CD4-positive, alpha-beta T cell (primary cell): Measurements from ENCODE around the gene SLC2A4. TPM values are rescaled to one million over a fixed set of nuclear protein-coding genes. Genes with fewer than 3 reads are reported as not detected.

Experiments used
- ATAC-seq: fragments of 200-7000 bp; cut with Tn5 transposase; one replicate; pipeline ENCODE4 v1.10.0; 2022; ENCODE audit warnings: mild to moderate bottlenecking; ENCODE audit not compliant: poor library complexity
- CTCF ChIA-PET: fragments of 350-600 bp; sonication (Branson Sonifier 250); formaldehyde crosslinking; loops from one replicate; lab custom pipeline; 2021; ENCODE audit warnings: antibody characterized with exemption, inconsistent platforms; lab: Charles Lee
- POLR2A ChIA-PET: fragments of 350-600 bp; sonication (Branson Sonifier 250); formaldehyde crosslinking; loops from one replicate; lab custom pipeline; 2021; ENCODE audit warnings: antibody characterized with exemption, inconsistent platforms; lab: Charles Lee
- DNase-seq, 14 experiments: peaks; one replicate each; pipeline ENCODE4 v3.0.0-alpha.2; 2013 to 2020; ENCODE audit warnings: mixed read lengths in 2 of 14
- H3K27ac ChIP-seq, 2 donors: one replicate each; pipeline versions ENCODE4 v1.5.1 to v1.7.0; 2013; ENCODE audit warnings: low read length in 2 of 2, low read depth in 1 of 2, mild to moderate bottlenecking in 1 of 2
- H3K27me3 ChIP-seq, 2 experiments: 1 replicate in 1 of 2; 2 replicates in 1 of 2; pipeline versions ENCODE4 v1.6.1 to v1.7.0; 2013; ENCODE audit warnings: low read length in 2 of 2, control low read depth in 1 of 2, mild to moderate bottlenecking in 1 of 2, moderate library complexity in 1 of 2; ENCODE audit not compliant: insufficient read depth in 2 of 2, control insufficient read depth in 1 of 2
- H3K36me3 ChIP-seq: one replicate; pipeline ENCODE4 v1.6.1; 2013; ENCODE audit warnings: low read length, control low read depth; ENCODE audit not compliant: insufficient read depth
- H3K4me1 ChIP-seq: one replicate; pipeline ENCODE4 v1.6.1; 2013; ENCODE audit warnings: low read length, control low read depth; ENCODE audit not compliant: insufficient read depth
- H3K4me3 ChIP-seq: one replicate; pipeline ENCODE4 v1.5.1; 2013; ENCODE audit warnings: mild to moderate bottlenecking, low read length, moderate library complexity
- H3K9me3 ChIP-seq, 2 experiments: 1 replicate in 1 of 2; 2 replicates in 1 of 2; pipeline versions ENCODE4 v1.6.1 to v1.7.0; 2013; ENCODE audit warnings: low read length in 2 of 2, mild to moderate bottlenecking in 2 of 2, control low read depth in 1 of 2, moderate library complexity in 1 of 2; ENCODE audit not compliant: control insufficient read depth in 1 of 2, insufficient read depth in 1 of 2
- H3K27ac Mint-ChIP-seq: one replicate; pipeline ENCODE4 v1.8.0; 2020; ENCODE audit warnings: mixed read lengths
- H3K27me3 Mint-ChIP-seq: one replicate; pipeline ENCODE4 v1.8.0; 2021; ENCODE audit warnings: mixed read lengths
- H3K36me3 Mint-ChIP-seq: one replicate; pipeline ENCODE4 v1.8.0; 2021; ENCODE audit warnings: low read depth, mixed read lengths
- H3K4me1 Mint-ChIP-seq: one replicate; pipeline ENCODE4 v1.8.0; 2021; ENCODE audit warnings: low read depth, mixed read lengths
- H3K4me3 Mint-ChIP-seq: one replicate; pipeline ENCODE4 v1.8.0; 2020; ENCODE audit warnings: mild to moderate bottlenecking, mixed read lengths
- H3K9me3 Mint-ChIP-seq: one replicate; pipeline ENCODE4 v1.8.0; 2020; ENCODE audit warnings: mixed read lengths
- CTCF ChIP-seq: fragments of 200-600 bp; IDR thresholded peaks from one replicate; pipeline ENCODE4 v1.8.0; 2022; ENCODE audit warnings: antibody characterized with exemption, mild to moderate bottlenecking
- intact Hi-C, 2 experiments: fragments of 100-400 bp; cut with DNase I in 1 of 2; cut with micrococcal nuclease in 1 of 2; formaldehyde crosslinking; loops; one replicate each; pipeline versions ENCODE4 v1.15.1 to v1.9.0; 2023 to 2025; cut with DNase I, micrococcal nuclease
- total RNA-seq, 174 experiments: library from RNA in 2 of 174; stranded (reverse) in 2 of 174; gene quantifications; one replicate each; pipeline ENCODE4 v1.2.3 and lab custom pipeline; 2021 to 2026

Gene SLC2A4
- total RNA-seq, 2 experiments from 2014 or later: not detected

GRCh38 chr17:7308625-7309433, 27.3 kb downstream of the SLC2A4 start:
- peak overlapping the region; percentile 76 for H3K4me3 ChIP-seq
- H3K36me3 ChIP-seq: peaks cover 47% of the 10 kb centered on the region
- Mint-ChIP-seq H3K27me3 (no peaks in the 10 kb centered on the region), H3K36me3 (peaks cover 65% of the 10 kb centered on the region), H3K4me3 (peak overlapping the region; percentile 92), H3K9me3 (no peaks in the 10 kb centered on the region), H3K27ac (peak overlapping the region; percentile 98), H3K4me1 (peaks cover 60% of the 10 kb centered on the region)
- H3K27me3 ChIP-seq: no peaks in the 10 kb centered on the region
- CTCF ChIA-PET: interaction anchor here (1.2 to 1.5 kb wide), 4 partner anchors 12 to 28 kb away, joined by 3 to 4 read pairs (median 4); partner anchors contain the start of genes ACAP1 and NEURL4
- H3K27ac ChIP-seq: peak overlapping the region; percentile 97 to 99
- POLR2A ChIA-PET: interaction anchor here (0.6 to 4.1 kb wide), 15 partner anchors 12 to 914 kb away, joined by 3 to 52 read pairs (median 4); partner anchors contain the start of genes ACAP1, CTDNEP1, GABARAP and MPDU1
- intact Hi-C loops: loop anchor here (5.0 kb wide), 4 partner anchors 57 to 173 kb away; partner anchors contain the start of genes CTDNEP1 (in 1 of the 2), ELP5 (in 1 of the 2), FGF11 (in 1 of the 2) and POLR2A (in 1 of the 2)
- DNase-seq: peak; percentile 74 to 98 (median 80)
- peaks cover 56% of the 10 kb centered on the region for H3K4me1 ChIP-seq
- no peaks in the 10 kb centered on the region for H3K9me3 ChIP-seq
- no peak for TF ChIP-seq CTCF
- peak; percentile 37 for ATAC-seq

- ChIA-PET POLR2A (interaction anchor here (0.6 to 4.1 kb wide), 13 partner anchors 21 to 913 kb away, joined by 3 to 52 read pairs (median 4); partner anchors contain the start of genes ACAP1, CTDNEP1, GABARAP and MPDU1), CTCF (interaction anchor here (1.2 to 1.5 kb wide), 3 partner anchors 15 to 27 kb away, joined by 3 to 4 read pairs (median 3); partner anchors contain the start of genes ACAP1 and NEURL4)
- TF ChIP-seq CTCF: no peak
- peaks cover 55% of the 10 kb centered on the region for H3K36me3 ChIP-seq
- H3K27ac Mint-ChIP-seq: peak overlapping the region; percentile 98
- peak overlapping the region; percentile 76 for H3K4me3 ChIP-seq
- H3K27me3 ChIP-seq: no peaks in the 10 kb centered on the region
- peaks cover 73% of the 10 kb centered on the region for H3K36me3 Mint-ChIP-seq
- H3K27me3 Mint-ChIP-seq: no peaks in the 10 kb centered on the region
- H3K4me1 ChIP-seq: peaks cover 64% of the 10 kb centered on the region
- H3K9me3 ChIP-seq: no peaks in the 10 kb centered on the region
- no peak for ATAC-seq
- H3K27ac ChIP-seq: peak overlapping the region; percentile 97 to 99
- peaks cover 68% of the 10 kb centered on the region for H3K4me1 Mint-ChIP-seq
- peak overlapping the region; percentile 92 for H3K4me3 Mint-ChIP-seq
- intact Hi-C loops: loop anchor here (5.0 kb wide), 4 partner anchors 57 to 173 kb away; partner anchors contain the start of genes CTDNEP1 (in 1 of the 2), ELP5 (in 1 of the 2), FGF11 (in 1 of the 2) and POLR2A (in 1 of the 2)
- DNase-seq: no peak
- no peaks in the 10 kb centered on the region for H3K9me3 Mint-ChIP-seq
Observed at GRCh38 chr17:7309628-7310027, 28.1 kb downstream of the SLC2A4 start.

GRCh38 chr17:7311110-7311705, 29.7 kb downstream of the SLC2A4 start:
- H3K27ac ChIP-seq: peak overlapping the region in 1 of 2 donors; percentile 97
- H3K27me3 ChIP-seq: no peaks in the 10 kb centered on the region
- H3K9me3 ChIP-seq: no peaks in the 10 kb centered on the region
- no peaks in the 10 kb centered on the region for H3K9me3 Mint-ChIP-seq
- no peak for TF ChIP-seq CTCF
- peak overlapping the region; percentile 98 for H3K27ac Mint-ChIP-seq
- intact Hi-C loops: no loop called here
- H3K36me3 Mint-ChIP-seq: peaks cover 85% of the 10 kb centered on the region
- peak overlapping the region; percentile 92 for H3K4me3 Mint-ChIP-seq
- H3K4me1 ChIP-seq: peaks cover 73% of the 10 kb centered on the region
- H3K36me3 ChIP-seq: peaks cover 55% of the 10 kb centered on the region
- ATAC-seq (no peak), DNase-seq (no peak)
- no peak overlapping the region for H3K4me3 ChIP-seq
- CTCF ChIA-PET: no interaction called here
- H3K27me3 Mint-ChIP-seq: no peaks in the 10 kb centered on the region
- POLR2A ChIA-PET: interaction anchor here (1.2 to 5.4 kb wide), 3 partner anchors 15 to 25 kb away, joined by 3 to 52 read pairs (median 46); partner anchors contain the start of genes ACAP1 and NEURL4
- H3K4me1 Mint-ChIP-seq: peaks cover 78% of the 10 kb centered on the region
